GM23338 (cell line): ENCODE data around the gene AAMDC. TPM values are rescaled to one million over a fixed set of nuclear protein-coding genes. Genes with fewer than 3 reads are reported as not detected.
"Not testable (repeated sequence)": the region's sequence is repeated elsewhere in the genome, so short reads cannot be mapped to it uniquely, and the experiment has no call there.

Source experiments
- ATAC-seq: fragments of 200-7000 bp; cut with Tn5 transposase; 3 replicates; pipeline ENCODE4 v1.9.1; 2020
- DNase-seq: peaks from one replicate; pipeline ENCODE4 v3.0.0-alpha.2; 2015; ENCODE audit warnings: low spot score
- H2AFZ ChIP-seq: fragments of 200-600 bp; sonication (generic); 2 replicates; pipeline ENCODE4 v1.8.0; 2016; ENCODE audit warnings: antibody characterized with exemption, mild to moderate bottlenecking, moderate library complexity
- H3F3A ChIP-seq: fragments of 200-600 bp; sonication (generic); replicated peaks from 2 replicates; pipeline ENCODE4 v1.8.0; 2017; ENCODE audit warnings: antibody characterized with exemption, mixed run types, low read depth
- H3K27ac ChIP-seq: fragments of 200-600 bp; sonication (generic); 2 replicates; pipeline ENCODE4 v1.6.1; 2016; ENCODE audit warnings: low read depth
- H3K27me3 ChIP-seq: fragments of 200-600 bp; sonication (generic); 2 replicates; pipeline ENCODE4 v1.8.0; 2016; ENCODE audit warnings: mild to moderate bottlenecking, mixed run types, moderate library complexity; ENCODE audit not compliant: insufficient read depth
- H3K36me3 ChIP-seq: fragments of 200-600 bp; sonication (generic); 2 replicates; pipeline ENCODE4 v1.8.0; 2016; ENCODE audit warnings: mild to moderate bottlenecking; ENCODE audit not compliant: insufficient read depth
- H3K4me1 ChIP-seq: fragments of 200-600 bp; sonication (generic); 2 replicates; pipeline ENCODE4 v1.8.0; 2016; ENCODE audit warnings: mild to moderate bottlenecking, moderate library complexity; ENCODE audit not compliant: insufficient read depth
- H3K4me2 ChIP-seq: fragments of 200-600 bp; sonication (generic); 2 replicates; pipeline ENCODE4 v1.7.1; 2017; ENCODE audit warnings: mixed run types
- H3K4me3 ChIP-seq: fragments of 200-600 bp; sonication (generic); 2 replicates; pipeline ENCODE4 v1.6.1; 2016; ENCODE audit warnings: mixed run types
- H3K79me2 ChIP-seq: fragments of 200-600 bp; sonication (generic); replicated peaks from 2 replicates; pipeline ENCODE4 v1.8.0; 2017; ENCODE audit warnings: mild to moderate bottlenecking; ENCODE audit not compliant: insufficient read depth
- H3K9me2 ChIP-seq: fragments of 200-600 bp; sonication (generic); 2 replicates; pipeline ENCODE4 v1.8.0; 2017; ENCODE audit not compliant: insufficient read depth
- H4K20me1 ChIP-seq: fragments of 200-600 bp; sonication (generic); replicated peaks from 2 replicates; pipeline ENCODE4 v1.8.0; 2017; ENCODE audit warnings: mild to moderate bottlenecking; ENCODE audit not compliant: insufficient read depth
- H3K27ac Mint-ChIP-seq: 2 replicates; pipeline ENCODE4 v1.8.0; 2020; ENCODE audit warnings: inconsistent platforms, mild to moderate bottlenecking, moderate library complexity, mixed read lengths
- H3K27me3 Mint-ChIP-seq: 3 replicates; pipeline ENCODE4 v1.8.0; 2022; ENCODE audit warnings: low read depth, mild to moderate bottlenecking, moderate library complexity, mixed read lengths, inconsistent platforms; ENCODE audit not compliant: insufficient read depth, poor library complexity
- H3K36me3 Mint-ChIP-seq: 3 replicates; pipeline ENCODE4 v1.8.0; 2021; ENCODE audit warnings: low read depth, mild to moderate bottlenecking, inconsistent platforms, moderate library complexity, mixed read lengths
- H3K4me1 Mint-ChIP-seq: 3 replicates; pipeline ENCODE4 v1.8.0; 2020; ENCODE audit warnings: mild to moderate bottlenecking, inconsistent platforms, mixed read lengths
- H3K4me3 Mint-ChIP-seq: 3 replicates; pipeline ENCODE4 v1.8.0; 2021; ENCODE audit warnings: moderate library complexity, mild to moderate bottlenecking, inconsistent platforms, mixed read lengths
- H3K9me3 Mint-ChIP-seq: 3 replicates; pipeline ENCODE4 v1.8.0; 2020; ENCODE audit warnings: moderate library complexity, mild to moderate bottlenecking, inconsistent platforms, mixed read lengths
- polyA plus RNA-seq: library from polyadenylated mRNA; unstranded; fragments of >200 nt; fragmentation: Nextera tagmentation; extraction: Ambion mirVana; gene quantifications from 2 replicates; pipeline ENCODE4 v1.2.1, GENCODE V29; 2016
- small RNA-seq: library from RNA; depleted of rRNA; stranded (forward); fragments of <200 nt; gene quantifications from one replicate; pipeline ENCODE3, GENCODE V24; 2014; ENCODE audit warnings: low replicate concordance
- total RNA-seq: library from RNA; depleted of rRNA; stranded (reverse); fragments of >200 nt; shearing (Covaris generic); gene quantifications from 2 replicates; pipeline ENCODE4 v1.2.3, GENCODE V29; 2014; rRNA removed

Gene AAMDC
- total and polyA plus RNA-seq, 2 experiments from 2014 or later, result 5.3 to 50.2 TPM

GRCh38 chr11:77910828-77911227, 89.9 kb downstream of the AAMDC start:
- not testable (repeated sequence) for H4K20me1 ChIP-seq, ATAC-seq, H3K27ac Mint-ChIP-seq, H3K79me2 ChIP-seq, DNase-seq, H3K4me1 ChIP-seq, H3K36me3 ChIP-seq, H3K9me3 Mint-ChIP-seq, H3K4me3 ChIP-seq, H3K4me3 Mint-ChIP-seq, H3K9me2 ChIP-seq, H3K36me3 Mint-ChIP-seq, H3K4me2 ChIP-seq, H3K27ac ChIP-seq, H3K27me3 Mint-ChIP-seq, H2AFZ ChIP-seq, H3K27me3 ChIP-seq, H3F3A ChIP-seq, H3K4me1 Mint-ChIP-seq

- H3K4me2 ChIP-seq, H3K27ac Mint-ChIP-seq, H3K27me3 Mint-ChIP-seq, H3K36me3 ChIP-seq, DNase-seq, H3K4me3 Mint-ChIP-seq, H3F3A ChIP-seq, H4K20me1 ChIP-seq, H3K4me1 Mint-ChIP-seq, H3K27ac ChIP-seq, H3K36me3 Mint-ChIP-seq, H3K4me1 ChIP-seq, H3K9me3 Mint-ChIP-seq, H3K9me2 ChIP-seq, H2AFZ ChIP-seq, H3K79me2 ChIP-seq, ATAC-seq, H3K4me3 ChIP-seq, H3K27me3 ChIP-seq: not testable (repeated sequence)
Observed at GRCh38 chr11:77913608-77914306, 92.8 kb downstream of the AAMDC start.

- not testable (repeated sequence) for H3K4me2 ChIP-seq, H3K36me3 Mint-ChIP-seq, ATAC-seq, H3K4me1 Mint-ChIP-seq, H3K27me3 ChIP-seq, H4K20me1 ChIP-seq, H3K4me1 ChIP-seq, H3K36me3 ChIP-seq, H3K4me3 ChIP-seq, H3K9me2 ChIP-seq, H3K27me3 Mint-ChIP-seq, H3K4me3 Mint-ChIP-seq, H3K27ac ChIP-seq, H3F3A ChIP-seq, H3K79me2 ChIP-seq, H3K9me3 Mint-ChIP-seq, H3K27ac Mint-ChIP-seq, DNase-seq, H2AFZ ChIP-seq
Observed at GRCh38 chr11:77914307-77914791, 93.4 kb downstream of the AAMDC start.

GRCh38 chr11:77917713-77918112, 96.8 kb downstream of the AAMDC start:
- not testable (repeated sequence) for H3K27ac Mint-ChIP-seq, H3K4me1 Mint-ChIP-seq, H3K27me3 Mint-ChIP-seq, H3K79me2 ChIP-seq, ATAC-seq, H3K36me3 Mint-ChIP-seq, H3K9me2 ChIP-seq, H4K20me1 ChIP-seq, H3K27ac ChIP-seq, H3K4me2 ChIP-seq, H3F3A ChIP-seq, H2AFZ ChIP-seq, H3K27me3 ChIP-seq, H3K4me3 Mint-ChIP-seq, H3K4me1 ChIP-seq, DNase-seq, H3K4me3 ChIP-seq, H3K9me3 Mint-ChIP-seq, H3K36me3 ChIP-seq

Small RNA genes within 50 kb of the gene (small RNA-seq; reads per million reads assigned to genes)
- not detected for gene AP002812.4

Other genes with a start within 250 kb of the AAMDC start
- gene AQP11, start 231.2 kb upstream of the AAMDC start, total RNA-seq, result 1.7 and 1.8 TPM in 2 replicates
- gene AQP11, start 231.2 kb upstream of the AAMDC start, polyA plus RNA-seq, result 3.4 and 4.1 TPM in 2 replicates
- gene CLNS1A, start 183.3 kb upstream of the AAMDC start, total RNA-seq, result 204 and 208 TPM in 2 replicates
- 131 and 160 TPM in 2 replicates for gene CLNS1A, start 183.3 kb upstream of the AAMDC start, polyA plus RNA-seq
- gene RSF1, start 422 bp upstream of the AAMDC start, total RNA-seq, result 42.4 and 51.2 TPM in 2 replicates
- 164 and 188 TPM in 2 replicates for gene RSF1, start 422 bp upstream of the AAMDC start, polyA plus RNA-seq
- 47.6 TPM in 2 replicates for gene INTS4, start 173.5 kb downstream of the AAMDC start, total RNA-seq
- 24.6 and 27.2 TPM in 2 replicates for gene INTS4, start 173.5 kb downstream of the AAMDC start, polyA plus RNA-seq
- 14.2 and 19.1 TPM in 2 replicates for gene KCTD14, start 202.1 kb downstream of the AAMDC start, total RNA-seq
- gene KCTD14, start 202.1 kb downstream of the AAMDC start, polyA plus RNA-seq, result 5.9 and 8.4 TPM in 2 replicates
- not detected in 2 replicates for gene THRSP, start 242.7 kb downstream of the AAMDC start, total RNA-seq
- gene THRSP, start 242.7 kb downstream of the AAMDC start, polyA plus RNA-seq, result not detected in 2 replicates